ENCODE results near the gene TCOF1.

TCOF1 gene

GRCh38 chr5:150342583-150342982 lies 14.9 kb upstream of the TCOF1 start:
- TF ChIP-seq CTCF (IDR thresholded peaks at IDR 0.05; ENCODE audit: low read depth, low read length) = no peak

DNA sequence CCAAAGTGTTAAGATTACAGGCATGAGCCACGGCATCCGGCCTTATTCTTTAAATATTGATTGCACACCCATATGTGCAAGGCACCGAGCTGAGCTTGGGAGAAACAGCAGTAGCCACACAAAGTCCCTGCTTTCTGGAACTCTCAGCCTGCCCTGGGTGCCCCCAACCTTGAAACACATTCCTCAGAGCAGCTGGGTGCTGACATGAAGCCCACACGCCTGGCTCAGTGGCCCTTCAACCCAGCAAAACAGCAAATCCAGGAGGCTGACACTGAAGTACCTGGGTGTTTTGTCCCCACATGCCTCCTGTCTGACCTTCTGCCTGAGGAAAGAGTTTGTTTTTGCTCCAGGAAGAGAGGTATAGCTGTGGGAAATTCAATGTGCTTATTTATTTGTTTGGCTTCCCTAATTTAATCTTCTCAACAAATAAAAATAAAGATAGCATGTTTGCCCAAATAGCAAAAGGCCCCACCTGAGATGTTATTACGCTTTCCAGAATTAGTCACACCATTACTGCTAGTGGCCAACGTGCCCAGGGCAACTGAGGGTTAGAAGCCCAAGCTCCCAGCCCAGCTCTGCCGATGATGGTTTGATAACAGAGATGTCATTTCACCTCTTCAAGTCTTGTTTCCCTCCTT lies 13.4 kb upstream of the TCOF1 start:
- no peak for TF ChIP-seq CTCF (IDR thresholded peaks at IDR 0.05; ENCODE audit: low read depth, low read length)
- no peak for DNase-seq (ENCODE audit: extremely low read depth, low read depth)

More at GRCh38 chr5:150342583-150342982, 14.9 kb upstream of the TCOF1 start:
- DNase-seq (ENCODE audit: extremely low read depth, low read depth) = no peak

DNA sequence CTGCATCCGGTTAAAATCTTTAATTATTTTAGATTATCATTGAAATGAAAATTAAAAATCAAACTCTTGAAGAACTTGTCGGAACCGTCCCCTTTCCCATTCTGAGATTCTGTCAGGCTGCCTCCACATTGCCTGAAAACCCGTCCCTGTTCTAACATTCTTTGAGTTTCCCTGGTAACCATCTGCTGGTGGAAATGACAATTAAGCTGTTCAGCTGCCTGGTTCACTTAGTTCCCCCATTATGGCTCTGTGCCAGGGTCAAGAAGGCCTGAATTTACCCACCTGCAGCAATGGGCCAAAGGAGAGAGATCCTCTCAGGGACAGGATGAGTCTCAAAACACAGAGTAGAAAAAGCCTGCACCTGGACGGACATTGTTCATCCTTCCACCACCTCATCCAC lies 11.8 kb upstream of the TCOF1 start:
- no peak for DNase-seq (ENCODE audit: extremely low read depth, low read depth)
- TF ChIP-seq CTCF (IDR thresholded peaks at IDR 0.05; ENCODE audit: low read depth, low read length) = no peak

DNA sequence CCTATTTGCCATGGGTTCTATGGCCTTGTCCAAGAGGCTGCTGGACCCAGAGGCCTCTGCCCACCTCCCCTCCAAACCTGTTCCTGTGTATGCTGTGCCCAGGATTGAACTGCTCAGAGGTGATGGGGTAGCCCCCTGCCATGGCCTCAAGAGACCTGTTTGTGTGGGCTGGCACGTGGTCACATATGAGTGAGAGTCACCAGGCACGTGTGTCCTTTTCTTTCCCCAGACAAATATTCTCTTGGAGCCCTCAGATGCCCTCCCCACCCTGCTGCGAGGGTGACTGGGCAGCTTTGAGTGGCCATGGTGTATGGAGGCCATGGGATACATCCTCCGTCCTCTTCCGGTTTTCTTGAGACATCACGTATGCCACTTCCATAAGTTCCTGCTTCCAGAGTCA lies 10.9 kb upstream of the TCOF1 start:
- no peak for DNase-seq (ENCODE audit: extremely low read depth, low read depth)
- TF ChIP-seq CTCF (IDR thresholded peaks at IDR 0.05; ENCODE audit: low read depth, low read length) = no peak

DNA sequence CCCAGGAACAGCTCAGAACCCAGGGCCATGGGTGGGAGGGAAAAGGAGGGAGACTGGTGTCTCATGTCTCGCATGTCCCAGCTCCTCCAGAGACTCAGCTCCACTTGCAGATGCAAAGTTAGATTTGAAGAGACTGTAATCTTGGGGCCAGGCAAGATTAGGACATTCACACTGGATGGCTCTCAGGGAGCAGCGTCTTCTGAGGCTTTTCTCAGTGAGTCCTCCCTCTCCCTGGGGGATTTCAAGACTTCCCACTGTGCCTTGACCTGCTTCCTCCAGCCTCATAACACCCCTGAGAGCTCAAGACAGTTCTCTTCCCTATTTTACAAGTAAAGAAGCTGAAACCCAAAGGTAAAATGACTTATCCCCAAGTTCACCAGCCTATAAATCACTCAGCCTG lies 10.5 kb upstream of the TCOF1 start:
- TF ChIP-seq CTCF (IDR thresholded peaks at IDR 0.05; ENCODE audit: low read depth, low read length) = no peak
- no peak for DNase-seq (ENCODE audit: extremely low read depth, low read depth)

GRCh38 chr5:150347451-150347850 lies 10.0 kb upstream of the TCOF1 start:
- DNase-seq (ENCODE audit: extremely low read depth, low read depth) = no peak
- no peak for TF ChIP-seq CTCF (IDR thresholded peaks at IDR 0.05; ENCODE audit: low read depth, low read length)

- no peak for DNase-seq (ENCODE audit: extremely low read depth, low read depth)
- TF ChIP-seq CTCF (IDR thresholded peaks at IDR 0.05; ENCODE audit: low read depth, low read length) = no peak
Observed at GRCh38 chr5:150349681-150350275, 7.7 kb upstream of the TCOF1 start.

Data from AG09319 (cell line).